Heart left ventricle (tissue), 16 donors: ENCODE data around the gene LRP1B. TPM values are rescaled to one million over a fixed set of nuclear protein-coding genes. Genes with fewer than 3 reads are reported as not detected.

ENCODE experiments used
- ATAC-seq, 4 donors: fragments of 200-7000 bp; cut with Tn5 transposase; one replicate each; pipeline ENCODE4 v1.9.1; 2020 to 2022; ENCODE audit warnings: moderate library complexity in 4 of 4, mild to moderate bottlenecking in 3 of 4, moderate number of reproducible peaks in 1 of 4
- DNase-seq, 5 donors: peaks; one replicate each; pipeline ENCODE4 v3.0.0-alpha.2; 2020
- H3K27ac ChIP-seq, 12 donors: fragments of 200-600 bp; sonication (generic) in 4 of 12; one replicate each; pipeline versions ENCODE4 v1.5.0 to v1.8.0; 2016 to 2022; ENCODE audit warnings: mild to moderate bottlenecking in 2 of 12
- H3K27me3 ChIP-seq, 9 donors: fragments of 200-600 bp; sonication (generic) in 2 of 9; one replicate each; pipeline versions ENCODE4 v1.5.1 to v1.8.0; 2016 to 2022; ENCODE audit warnings: mild to moderate bottlenecking in 3 of 9
- H3K36me3 ChIP-seq, 9 donors: fragments of 200-600 bp; sonication (generic) in 2 of 9; one replicate each; pipeline versions ENCODE4 v1.5.0 to v1.8.0; 2018 to 2022; ENCODE audit warnings: mild to moderate bottlenecking in 2 of 9
- H3K4me1 ChIP-seq, 12 donors: fragments of 200-600 bp; sonication (generic) in 4 of 12; one replicate each; pipeline versions ENCODE4 v1.5.0 to v1.8.0; 2016 to 2022; ENCODE audit warnings: mild to moderate bottlenecking in 3 of 12
- H3K4me3 ChIP-seq, 12 donors: fragments of 200-600 bp; sonication (generic) in 4 of 12; one replicate each; pipeline versions ENCODE4 v1.5.0 to v1.8.0; 2017 to 2022; ENCODE audit warnings: mild to moderate bottlenecking in 9 of 12, moderate library complexity in 4 of 12
- H3K9me3 ChIP-seq, 12 donors: fragments of 200-600 bp; sonication (generic) in 4 of 12; one replicate each; pipeline versions ENCODE4 v1.5.0 to v1.8.0; 2016 to 2022; ENCODE audit warnings: mild to moderate bottlenecking in 1 of 12
- POLR2A ChIP-seq, 2 donors: fragments of 450-650 bp; IDR thresholded peaks; one replicate each; pipeline ENCODE4 v1.6.1; 2017; ENCODE audit warnings: antibody characterized with exemption in 2 of 2, mild to moderate bottlenecking in 2 of 2, moderate library complexity in 2 of 2
- WGBS, 4 donors: extraction: QIAGEN DNeasy Blood & Tissue Kit in 2 of 4; methylation state at CpG; one replicate each; pipeline versions ENCODE4 v1.1.5 to v1.1.7; 2013 to 2018; 5-methylcytosine and 5-hydroxymethylcytosine counted together
- intact Hi-C, 10 donors: fragments of 100-400 bp; cut with DNase I; formaldehyde crosslinking; loops; one replicate each; pipeline versions ENCODE4 v1.11.1 to v1.14.2; 2022
- polyA plus RNA-seq, 2 donors: library from polyadenylated mRNA; stranded (reverse); fragments of 200-250 nt; gene quantifications; one replicate each; pipeline ENCODE4 v1.2.3, GENCODE V29; 2013
- total RNA-seq, 9 donors: library from RNA; depleted of rRNA in 2 of 9; stranded (reverse); fragments of >200 nt in 2 of 9; fragmentation: NEBNext Ultra II Directional in 3 of 9; extraction: Animal tissue kit (Norgen Biotek cat#: 25700) in 3 of 9; gene quantifications; one replicate each; pipeline versions ENCODE4 v1.1.0 to v1.2.4, GENCODE V29; 2016 to 2023
- TF ChIP-seq, protein P1 (sequence below), 12 donors: fragments of 200-600 bp; sonication (generic) in 4 of 12; IDR thresholded peaks; one replicate each; pipeline versions ENCODE4 v1.5.0 to v1.8.0; 2018 to 2022; ENCODE audit warnings: antibody characterized with exemption in 12 of 12, mild to moderate bottlenecking in 5 of 12
- donor health status: ischemic (EF 13 %, LVEDD 7.1; RV severe dilation, severe dysfunction).
- donor health status: healthy with polysubstance abuse.
- donor health status: DM: no; HTN: yes; CAD: no.
- donor health status: DM: no; HTN: no; CAD: no.
- donor health status: ischemic (EF 25% LVEDD 6.9; RV normal size, moderate dysfunction).
- donor health status: ischemic (EF 25% LVEDD 5.7; RV mildly dilated, moderate dysfunction).
- donor health status: healthy.
- donor health status: DM: yes; HTN: yes; CAD: no.
- donor health status: ischemic (EF 35%, LVEDD 5.7; RV mildly dilated, moderate dysfunction).
- donor health status: nonischemic (EF 11% LVEDD 7.7; RV severe dilation, severe dysfunction).
- donor health status: DM: yes; HTN: yes; CAD: no.
- donor health status: PGD.
- donor health status: ischemic (EF 29% LVEDD 5.4; RV normal size, mild dysfunction).
- donor health status: nonischemic (EF 23%, LVEDD 6.1; RV moderate dilation, normal function).

The LRP1B gene
- total and polyA plus RNA-seq, 11 donors, result 0.01 to 0.19 (median 0.11) TPM; not detected in 2

DNA sequence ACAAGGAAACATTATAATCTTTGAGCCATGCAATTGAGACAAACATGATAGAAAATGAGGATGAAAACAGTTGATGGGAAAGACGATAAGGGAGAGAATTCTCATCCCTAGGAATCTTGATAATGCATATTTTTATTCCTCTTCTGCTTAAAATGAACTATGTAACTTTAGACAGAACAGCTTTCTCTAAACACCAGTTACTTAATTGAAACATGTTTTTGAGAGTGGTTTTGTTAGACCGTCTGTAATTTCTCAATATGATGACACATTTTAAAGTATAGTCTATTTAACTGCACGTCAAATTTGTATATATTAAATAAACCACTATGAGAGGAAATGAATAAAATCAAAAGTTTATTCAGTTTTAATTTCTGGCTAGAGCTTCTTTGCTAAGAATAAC, 1896.7 kb downstream of the LRP1B start:
- Histone ChIP-seq H3K4me3 (no peak overlapping the region), H3K4me1 (no peaks in the 10 kb centered on the region), H3K36me3 (no peaks in the 10 kb centered on the region), H3K27ac (no peak overlapping the region), H3K9me3 (no peaks in the 10 kb centered on the region), H3K27me3 (no peaks in the 10 kb centered on the region)
- ATAC-seq (no peak), DNase-seq (no peak)
- intact Hi-C loops, result no loop called here
- no peak for TF ChIP-seq POLR2A (IDR thresholded peaks at IDR 0.05)
- TF ChIP-seq, protein P1, sequence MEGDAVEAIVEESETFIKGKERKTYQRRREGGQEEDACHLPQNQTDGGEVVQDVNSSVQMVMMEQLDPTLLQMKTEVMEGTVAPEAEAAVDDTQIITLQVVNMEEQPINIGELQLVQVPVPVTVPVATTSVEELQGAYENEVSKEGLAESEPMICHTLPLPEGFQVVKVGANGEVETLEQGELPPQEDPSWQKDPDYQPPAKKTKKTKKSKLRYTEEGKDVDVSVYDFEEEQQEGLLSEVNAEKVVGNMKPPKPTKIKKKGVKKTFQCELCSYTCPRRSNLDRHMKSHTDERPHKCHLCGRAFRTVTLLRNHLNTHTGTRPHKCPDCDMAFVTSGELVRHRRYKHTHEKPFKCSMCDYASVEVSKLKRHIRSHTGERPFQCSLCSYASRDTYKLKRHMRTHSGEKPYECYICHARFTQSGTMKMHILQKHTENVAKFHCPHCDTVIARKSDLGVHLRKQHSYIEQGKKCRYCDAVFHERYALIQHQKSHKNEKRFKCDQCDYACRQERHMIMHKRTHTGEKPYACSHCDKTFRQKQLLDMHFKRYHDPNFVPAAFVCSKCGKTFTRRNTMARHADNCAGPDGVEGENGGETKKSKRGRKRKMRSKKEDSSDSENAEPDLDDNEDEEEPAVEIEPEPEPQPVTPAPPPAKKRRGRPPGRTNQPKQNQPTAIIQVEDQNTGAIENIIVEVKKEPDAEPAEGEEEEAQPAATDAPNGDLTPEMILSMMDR (IDR thresholded peaks at IDR 0.05), result no peak
- 56 to 70% (median 61%) methylated on average over 3 of the region's 3 CpGs for WGBS, 4 donors

DNA sequence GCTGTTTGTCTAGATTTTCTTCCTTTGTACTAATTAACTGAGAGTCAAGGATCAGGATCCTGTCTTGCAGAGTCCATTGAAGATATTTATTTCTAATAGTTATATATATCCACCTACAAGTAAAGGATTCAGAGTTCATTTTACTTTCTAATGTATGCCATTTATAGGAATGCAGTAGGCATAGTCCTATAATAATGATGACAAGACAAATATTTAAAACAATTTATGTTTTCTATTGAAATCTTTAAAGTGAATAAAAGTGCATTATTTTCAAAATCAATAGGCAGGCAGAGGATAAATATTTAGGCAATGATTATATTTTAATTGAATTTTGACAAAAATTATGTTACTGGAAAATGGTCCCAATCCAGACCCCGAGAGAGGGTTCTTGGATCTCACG, 1919.9 kb downstream of the LRP1B start:
- Histone ChIP-seq H3K36me3 (no peaks in the 10 kb centered on the region), H3K4me1 (no peaks in the 10 kb centered on the region), H3K27me3 (no peaks in the 10 kb centered on the region), H3K4me3 (no peak overlapping the region), H3K27ac (no peak overlapping the region), H3K9me3 (no peaks in the 10 kb centered on the region)
- no peak for DNase-seq
- intact Hi-C loops, result no loop called here
- TF ChIP-seq POLR2A (IDR thresholded peaks at IDR 0.05), result no peak
- TF ChIP-seq, protein P1 (IDR thresholded peaks at IDR 0.05), result no peak
- 81 to 88% (median 85%) methylated on average over 2 of the region's 2 CpGs for WGBS, 4 donors
- no peak for ATAC-seq

DNA sequence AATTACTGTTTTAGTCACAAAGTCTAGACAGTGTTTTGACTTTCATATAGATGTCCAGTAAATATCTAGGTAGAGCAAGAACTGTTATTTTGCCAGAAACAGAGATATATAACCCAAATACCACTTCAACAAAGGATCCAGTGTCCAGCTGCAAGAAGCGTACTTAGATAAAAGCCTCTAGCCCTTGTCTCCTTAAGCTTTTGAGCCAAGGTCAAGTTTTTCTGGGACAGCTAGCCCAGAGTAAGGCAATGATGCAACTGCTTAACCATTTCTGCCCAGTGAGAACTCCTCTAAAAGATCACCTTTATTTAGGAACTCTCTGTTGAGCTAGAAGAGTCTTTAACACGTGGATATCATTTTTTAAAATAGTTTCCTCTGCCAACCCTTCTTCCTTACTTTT, 1925.7 kb downstream of the LRP1B start:
- Histone ChIP-seq H3K9me3 (no peaks in the 10 kb centered on the region), H3K4me1 (no peaks in the 10 kb centered on the region), H3K4me3 (no peak overlapping the region), H3K36me3 (no peaks in the 10 kb centered on the region), H3K27ac (no peak overlapping the region), H3K27me3 (no peaks in the 10 kb centered on the region)
- ATAC-seq, result no peak
- no peak for DNase-seq
- intact Hi-C loops, result no loop called here
- no peak for TF ChIP-seq POLR2A (IDR thresholded peaks at IDR 0.05)
- TF ChIP-seq, protein P1 (IDR thresholded peaks at IDR 0.05), result no peak
- WGBS, 4 donors, result 30 to 52% (median 48%) methylated on average over 2 of the region's 2 CpGs

DNA sequence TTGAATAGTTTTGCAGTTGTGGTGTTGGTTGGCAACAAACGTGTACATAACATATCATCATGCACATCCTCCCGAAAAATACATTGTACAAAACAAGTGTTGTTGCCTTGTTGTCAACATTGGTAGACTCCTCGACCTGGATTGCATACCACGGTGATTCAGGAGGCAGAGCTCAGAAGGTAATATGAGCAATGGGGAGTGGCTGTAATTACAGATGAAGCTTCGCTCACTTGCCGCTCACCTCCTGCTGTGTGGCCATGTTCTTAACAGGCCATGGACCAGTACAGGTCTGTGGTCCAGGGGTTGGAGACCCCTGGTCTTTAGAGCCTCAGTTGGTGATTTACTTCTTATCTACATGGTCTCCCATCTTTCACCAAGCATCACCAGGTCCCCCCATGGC, 1927.5 kb downstream of the LRP1B start:
- WGBS, 4 donors, result 81 to 87% (median 82%) methylated on average over 6 of the region's 6 CpGs
- H3K36me3 ChIP-seq, result no peaks in the 10 kb centered on the region
- H3K27me3 ChIP-seq, result no peaks in the 10 kb centered on the region
- peaks cover 0 to 4% (median 0%) of the 10 kb centered on the region in 12 donors for H3K9me3 ChIP-seq
- H3K4me3 ChIP-seq, result no peak overlapping the region
- no peak for TF ChIP-seq POLR2A (IDR thresholded peaks at IDR 0.05)
- TF ChIP-seq, protein P1 (IDR thresholded peaks at IDR 0.05), result no peak
- intact Hi-C loops, result no loop called here
- DNase-seq (no peak), ATAC-seq (no peak)
- no peak overlapping the region for H3K27ac ChIP-seq
- no peaks in the 10 kb centered on the region for H3K4me1 ChIP-seq
